CD4-positive, alpha-beta T cell treated with Interleukin-21 for 1 hour (primary cell): ENCODE measurements around the gene SLC5A2.
"Not testable (repeated sequence)": the region's sequence is repeated elsewhere in the genome, so short reads cannot be mapped to it uniquely, and the experiment has no call there.

Experiments
- DNase-seq: peaks from one replicate; pipeline ENCODE4 v3.0.0-alpha.2; 2020

Gene SLC5A2

GRCh38 chr16:31477220-31478216, 5.4 kb upstream of the SLC5A2 start:
- peak; percentile 39 for DNase-seq

DNA sequence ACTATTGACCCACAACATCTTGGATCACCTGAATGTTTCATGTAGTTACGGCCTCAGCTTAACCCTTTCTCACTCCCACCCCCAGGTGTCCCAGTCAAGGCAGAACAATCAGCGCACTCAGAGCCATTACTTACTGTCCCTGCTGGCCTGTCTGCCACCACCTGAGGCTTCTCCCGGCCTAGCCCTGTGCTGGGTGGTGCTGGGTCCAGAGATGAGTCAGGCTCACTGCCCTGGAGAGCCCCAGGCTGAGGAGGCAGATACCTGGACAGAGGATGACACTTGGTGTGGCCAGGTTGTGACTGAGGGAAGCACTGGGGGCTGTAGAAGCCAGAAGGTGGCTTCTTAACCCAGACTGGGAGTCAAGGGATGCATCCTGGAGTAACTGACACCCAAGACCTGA, 4.0 kb upstream of the SLC5A2 start:
- no peak for DNase-seq

DNA sequence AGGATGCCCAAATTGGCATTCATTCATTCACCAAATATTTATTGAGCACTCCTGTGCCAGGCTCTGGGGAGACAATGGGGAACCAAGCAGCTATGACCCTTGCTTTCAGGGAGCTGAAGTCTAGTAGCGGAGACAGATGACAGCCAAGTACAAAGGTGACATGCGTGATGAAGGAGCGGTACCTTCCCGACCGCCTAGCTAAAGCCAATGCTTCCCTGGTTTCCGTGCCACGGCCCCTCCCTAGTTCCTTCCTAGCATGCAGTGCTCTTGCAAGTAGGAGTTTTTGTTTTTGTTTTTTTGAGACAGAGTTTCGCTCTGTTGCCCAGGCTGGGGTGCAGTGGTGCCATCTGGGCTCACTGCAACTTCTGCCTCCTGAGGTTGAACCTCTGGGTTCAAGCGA, 3.2 kb upstream of the SLC5A2 start:
- no peak for DNase-seq

- no peak for DNase-seq
Measured at GRCh38 chr16:31480851-31481536, 1.9 kb upstream of the SLC5A2 start.

DNA sequence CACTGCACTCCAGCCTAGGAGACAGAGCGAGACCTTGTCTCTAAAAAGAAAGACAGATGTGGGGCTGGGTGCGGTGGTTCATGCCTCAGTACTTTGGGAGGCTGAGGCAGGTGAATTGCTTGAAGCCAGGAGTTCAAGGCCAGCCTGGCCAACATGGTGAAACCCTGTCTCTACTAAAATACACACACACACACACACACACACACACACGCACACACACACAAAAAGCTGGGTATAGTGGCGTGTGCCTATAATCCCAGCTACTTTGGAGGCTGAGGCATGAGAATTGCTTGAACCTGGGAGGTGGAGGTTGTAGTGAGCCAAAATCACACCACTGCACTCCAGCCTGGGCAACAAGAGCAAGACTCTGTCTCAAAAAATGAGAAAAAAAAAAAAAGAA, 1.1 kb downstream of the SLC5A2 start:
- not testable (repeated sequence) for DNase-seq

DNA sequence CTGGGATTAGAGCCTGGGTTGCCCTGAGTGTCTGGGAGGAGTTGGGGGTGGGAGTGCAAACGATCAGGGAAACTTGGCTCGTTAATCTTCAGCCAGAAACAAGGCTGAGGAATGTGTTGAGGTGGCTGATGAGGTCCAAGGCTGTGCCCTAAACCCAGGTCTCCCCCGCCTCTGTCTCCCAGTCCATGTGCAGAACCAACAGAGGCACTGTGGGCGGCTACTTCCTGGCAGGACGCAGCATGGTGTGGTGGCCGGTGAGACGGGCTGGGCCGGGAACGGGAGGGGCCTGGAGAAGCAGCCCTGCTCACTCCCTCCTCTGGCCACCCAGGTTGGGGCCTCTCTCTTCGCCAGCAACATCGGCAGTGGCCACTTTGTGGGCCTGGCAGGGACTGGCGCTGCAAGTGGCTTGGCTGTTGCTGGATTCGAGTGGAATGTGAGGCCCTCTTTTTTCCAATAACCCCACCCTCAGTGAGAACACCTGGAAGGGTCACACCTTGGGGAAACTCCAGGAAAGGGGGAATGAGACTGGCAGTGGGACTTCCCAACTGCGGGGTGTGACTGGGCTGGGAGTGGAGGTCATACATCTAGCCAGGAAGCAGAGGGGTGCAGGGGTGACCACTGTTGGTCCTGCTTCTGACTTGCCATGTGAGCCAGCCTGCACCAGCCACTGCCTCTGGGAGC, 1.7 kb downstream of the SLC5A2 start:
- no peak for DNase-seq

DNA sequence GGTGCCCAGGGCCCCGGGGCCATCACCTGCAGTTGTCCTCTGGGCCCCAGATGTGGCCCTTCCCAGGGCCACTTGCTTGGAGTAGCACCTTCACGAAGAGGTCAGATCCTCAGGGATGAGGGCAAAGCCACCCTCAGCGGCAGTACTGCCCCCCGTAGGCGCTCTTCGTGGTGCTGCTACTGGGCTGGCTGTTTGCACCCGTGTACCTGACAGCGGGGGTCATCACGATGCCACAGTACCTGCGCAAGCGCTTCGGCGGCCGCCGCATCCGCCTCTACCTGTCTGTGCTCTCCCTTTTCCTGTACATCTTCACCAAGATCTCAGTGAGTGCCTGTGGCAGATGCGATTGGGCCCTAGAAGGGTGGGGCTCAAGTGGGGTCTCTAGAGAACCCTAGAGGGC, 2.6 kb downstream of the SLC5A2 start:
- DNase-seq, result no peak

DNA sequence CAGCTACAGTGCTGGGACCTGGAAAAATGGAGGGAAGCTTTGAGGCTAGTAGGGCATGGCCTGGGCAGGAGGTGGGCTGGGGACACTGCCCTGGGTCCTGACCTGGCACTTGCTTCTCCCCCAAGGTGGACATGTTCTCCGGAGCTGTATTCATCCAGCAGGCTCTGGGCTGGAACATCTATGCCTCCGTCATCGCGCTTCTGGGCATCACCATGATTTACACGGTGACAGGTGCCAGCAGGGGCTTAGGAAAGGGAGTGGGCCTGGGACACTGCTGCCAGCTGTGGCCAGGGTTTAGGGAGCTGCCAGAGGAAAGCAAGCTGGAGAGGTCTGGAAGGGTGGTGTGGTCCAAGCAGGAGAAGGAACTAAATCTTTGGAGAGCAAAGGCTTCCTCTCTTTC, 3.1 kb downstream of the SLC5A2 start:
- no peak for DNase-seq

GRCh38 chr16:31487071-31487719, 4.3 kb downstream of the SLC5A2 start:
- DNase-seq, result no peak

DNA sequence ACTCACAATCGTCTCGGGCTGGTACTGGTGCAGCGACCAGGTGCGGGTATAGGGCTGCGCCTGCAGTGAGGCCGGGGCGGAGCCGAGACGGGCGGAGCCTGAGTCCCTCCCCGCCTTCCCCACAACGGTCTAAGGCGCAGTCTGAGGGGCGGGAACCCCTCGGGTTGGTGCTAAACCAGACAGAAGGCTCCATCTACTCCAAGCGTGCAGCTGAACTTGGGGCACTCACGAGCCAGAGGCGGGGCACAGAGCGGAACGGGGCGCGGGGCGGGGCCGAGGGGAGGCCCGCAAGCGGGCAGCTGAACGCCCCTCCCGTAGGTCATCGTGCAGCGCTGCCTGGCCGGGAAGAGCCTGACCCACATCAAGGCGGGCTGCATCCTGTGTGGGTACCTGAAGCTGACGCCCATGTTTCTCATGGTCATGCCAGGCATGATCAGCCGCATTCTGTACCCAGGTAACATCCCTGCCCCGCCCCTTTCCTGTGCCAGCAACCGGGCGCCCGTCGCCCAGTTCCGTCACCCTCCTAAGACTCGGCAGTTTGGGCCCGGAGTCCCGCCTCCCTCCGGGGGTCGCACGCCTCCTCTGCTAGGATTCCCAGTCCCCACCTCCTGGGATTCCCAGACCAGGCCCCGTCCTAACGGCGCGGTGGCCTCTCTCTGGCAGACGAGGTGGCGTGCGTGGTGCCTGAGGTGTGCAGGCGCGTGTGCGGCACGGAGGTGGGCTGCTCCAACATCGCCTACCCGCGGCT, 5.0 kb downstream of the SLC5A2 start:
- DNase-seq, result peak; percentile 84

GRCh38 chr16:31488468-31489297, 5.8 kb downstream of the SLC5A2 start:
- DNase-seq, result no peak

GRCh38 chr16:31489298-31489564, 6.3 kb downstream of the SLC5A2 start:
- no peak for DNase-seq

GRCh38 chr16:31489616-31490584, 7.0 kb downstream of the SLC5A2 start:
- DNase-seq, result no peak

GRCh38 chr16:31491778-31492418, 9.0 kb downstream of the SLC5A2 start:
- no peak for DNase-seq

DNA sequence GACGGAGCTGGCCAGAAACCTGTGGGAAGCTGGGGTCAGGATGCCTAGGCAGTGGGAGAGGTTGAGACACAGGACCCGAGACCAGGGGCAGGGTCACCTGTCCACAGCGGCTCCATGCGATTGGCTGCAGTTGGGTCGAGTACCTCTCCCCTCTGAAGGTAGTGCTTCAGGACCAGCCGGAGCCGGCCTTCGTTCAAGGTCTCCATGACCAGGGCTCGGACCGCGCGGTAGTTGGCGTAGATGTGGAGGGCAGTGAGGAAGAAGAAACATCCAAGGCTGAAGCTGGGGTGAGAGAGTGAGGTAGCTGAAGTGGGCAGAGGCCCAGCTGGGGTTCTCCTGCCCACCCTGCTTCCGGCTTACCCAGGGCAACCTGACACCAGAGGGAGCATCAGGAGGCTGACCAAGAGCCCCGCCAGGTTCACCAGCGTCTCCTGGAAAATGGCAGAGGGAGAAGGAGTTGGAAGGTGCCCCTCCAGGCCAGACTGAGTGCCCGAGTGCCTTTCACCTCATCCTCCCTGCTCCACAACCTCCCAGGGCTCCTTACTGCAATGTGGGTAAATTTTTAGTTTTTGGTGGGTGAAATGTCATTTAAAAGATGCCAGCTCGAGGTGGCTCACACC, 10.7 kb downstream of the SLC5A2 start:
- DNase-seq, result no peak

- no peak for DNase-seq
Measured at GRCh38 chr16:31496670-31497069, 13.7 kb downstream of the SLC5A2 start.

DNA sequence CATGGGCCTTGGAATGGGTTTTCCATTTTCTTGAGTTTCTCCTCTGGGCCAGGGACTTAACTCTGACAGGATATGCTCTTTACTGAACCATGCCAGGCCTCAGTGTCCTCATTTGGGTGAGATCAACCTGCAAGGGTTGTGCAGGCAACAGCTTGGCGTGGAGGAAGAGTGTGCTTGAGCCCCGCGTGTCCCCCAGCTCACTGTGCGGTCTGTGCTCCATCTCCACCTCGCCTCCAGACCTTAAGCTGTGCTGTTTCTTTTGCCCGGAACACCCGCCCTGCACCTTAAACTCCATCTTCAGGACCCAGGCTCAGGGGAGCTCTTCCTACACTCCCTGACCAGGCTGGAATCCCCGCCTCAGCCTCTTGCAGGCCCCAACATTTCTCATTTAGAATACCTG, 15.6 kb downstream of the SLC5A2 start:
- no peak for DNase-seq

- no peak for DNase-seq
Measured at GRCh38 chr16:31499928-31500327, 17.0 kb downstream of the SLC5A2 start.

DNA sequence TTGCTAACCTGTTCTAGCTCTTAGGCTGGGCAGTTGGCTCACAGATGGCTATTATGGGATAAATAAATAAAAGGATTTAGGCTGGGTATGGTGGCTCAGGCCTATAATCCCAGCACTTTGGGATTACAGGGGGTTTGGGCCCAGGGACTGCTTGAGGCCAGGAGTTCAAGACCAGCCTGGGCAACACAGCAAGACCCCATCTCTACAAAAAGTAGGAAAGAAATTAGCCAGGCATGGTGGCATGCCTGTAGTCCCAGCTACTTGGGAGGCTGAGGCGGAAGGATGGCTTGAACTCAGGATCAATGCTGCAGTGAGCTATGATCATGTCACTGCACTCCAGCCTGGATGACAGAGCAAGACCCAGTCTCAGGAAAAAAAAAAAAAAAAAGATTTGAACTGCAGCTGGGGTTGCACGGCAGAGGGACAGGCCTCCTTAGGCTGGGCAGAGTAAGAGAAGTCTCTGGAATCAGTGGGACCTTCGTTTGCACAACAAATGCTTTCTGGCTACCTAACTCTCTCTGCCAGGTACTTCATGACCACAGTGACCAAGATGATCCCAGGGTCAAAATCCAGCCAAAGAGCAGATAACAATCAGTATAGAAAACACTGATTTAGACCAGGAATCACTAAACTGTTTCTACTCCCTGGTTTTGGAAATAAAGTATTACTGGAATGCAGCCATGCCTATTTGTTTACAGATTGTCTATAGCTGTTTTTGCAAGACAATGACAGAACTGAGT, 18.5 kb downstream of the SLC5A2 start:
- no peak for DNase-seq
